Measurements from ENCODE around the gene GAREM1. TPM values are rescaled to one million over a fixed set of nuclear protein-coding genes. Genes with fewer than 3 reads are reported as not detected.
"Not testable (repeated sequence)": the region's sequence is repeated elsewhere in the genome, so short reads cannot be mapped to it uniquely, and the experiment has no call there.

Gene GAREM1
- total RNA-seq, 5 donors from 2014 or later (not counting 1 experiment from before 2014, with no cell fraction given): 0.26 to 0.41 (median 0.33) TPM

DNA sequence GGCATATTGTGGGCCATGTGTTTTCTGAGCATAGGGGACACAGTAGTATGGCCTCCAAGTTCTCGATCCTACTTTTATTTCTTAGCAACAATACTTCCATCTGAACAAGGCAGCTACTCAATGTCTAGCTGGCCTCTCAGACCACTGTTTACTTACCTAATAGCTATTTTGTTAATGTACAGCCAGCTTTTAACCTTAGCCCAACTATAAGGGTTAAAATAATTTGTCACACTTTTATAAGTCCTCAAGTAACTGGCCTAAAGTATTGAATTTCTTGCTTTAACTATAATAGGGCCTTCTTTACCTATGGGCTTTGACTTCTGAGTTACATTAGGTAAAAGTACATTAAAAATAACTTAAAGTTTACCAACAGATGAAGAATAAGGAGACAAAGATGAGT lies 117.4 kb downstream of the GAREM1 start:
- H3K4me3 ChIP-seq (ENCODE audit: control insufficient read depth in 1 of 2, extremely low read depth in 1 of 2, low read length in 1 of 2): no peak overlapping the region
- H3K36me3 ChIP-seq (ENCODE audit: control insufficient read depth in 2 of 2, extremely low read depth in 1 of 2, insufficient read depth in 1 of 2, low read length in 1 of 2): no peaks in the 10 kb centered on the region
- no peaks in the 10 kb centered on the region for H3K9me3 Mint-ChIP-seq
- CTCF ChIA-PET: no interaction called here
- ATAC-seq (replicated peaks in 1 of 4) (no peak), DNase-seq (no peak)
- H3K27ac Mint-ChIP-seq: no peak overlapping the region
- H3K27ac ChIP-seq (ENCODE audit: low read length): no peak overlapping the region
- H3K36me3 Mint-ChIP-seq: no peaks in the 10 kb centered on the region
- H3K4me1 Mint-ChIP-seq: peaks cover 0 to 4% (median 0%) of the 10 kb centered on the region in 3 donors
- peaks cover 0 to 4% of the 10 kb centered on the region in 2 donors for H3K27me3 Mint-ChIP-seq
- H3K9me3 ChIP-seq: no peaks in the 10 kb centered on the region
- POLR2A ChIA-PET: no interaction called here
- H3K4me1 ChIP-seq (ENCODE audit: control insufficient read depth in 1 of 2, extremely low read depth in 1 of 2, insufficient read depth in 2 of 2, low read length in 2 of 2): no peaks in the 10 kb centered on the region
- no peak overlapping the region for H3K4me3 Mint-ChIP-seq
- H3K27me3 ChIP-seq (replicated peaks in 1 of 2; ENCODE audit: control insufficient read depth in 2 of 2, extremely low read depth in 1 of 2, insufficient read depth in 2 of 2, low read length in 1 of 2): no peaks in the 10 kb centered on the region
- WGBS (ENCODE audit: insufficient coverage): no CpG with 5 or more reads among the region's 1 CpG

DNA sequence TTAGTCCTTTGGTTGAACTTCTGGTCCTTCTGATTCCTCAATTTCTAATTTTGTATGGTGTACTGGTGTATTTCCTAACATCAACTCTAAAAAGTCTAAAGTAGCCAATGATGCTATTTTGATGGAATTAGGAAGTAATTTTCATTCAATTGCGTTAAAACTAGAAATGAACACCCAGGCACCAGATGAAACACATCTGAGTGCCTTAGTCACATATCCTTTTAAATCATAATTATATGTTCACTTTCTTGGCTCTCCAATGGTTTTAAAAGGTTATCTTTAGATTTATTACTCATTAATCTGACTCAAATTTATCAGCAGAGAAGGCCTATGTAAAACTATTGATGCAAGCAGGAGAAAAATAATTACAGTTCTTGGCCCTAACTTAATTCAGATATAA lies 119.7 kb downstream of the GAREM1 start:
- CTCF ChIA-PET: no interaction called here
- Histone ChIP-seq H3K4me1 (ENCODE audit: control insufficient read depth in 1 of 2, extremely low read depth in 1 of 2, insufficient read depth in 2 of 2, low read length in 2 of 2) (no peaks in the 10 kb centered on the region), H3K36me3 (ENCODE audit: control insufficient read depth in 2 of 2, extremely low read depth in 1 of 2, insufficient read depth in 1 of 2, low read length in 1 of 2) (no peaks in the 10 kb centered on the region), H3K9me3 (no peaks in the 10 kb centered on the region), H3K4me3 (ENCODE audit: control insufficient read depth in 1 of 2, extremely low read depth in 1 of 2, low read length in 1 of 2) (no peak overlapping the region), H3K27ac (ENCODE audit: low read length) (no peak overlapping the region), H3K27me3 (replicated peaks in 1 of 2; ENCODE audit: control insufficient read depth in 2 of 2, extremely low read depth in 1 of 2, insufficient read depth in 2 of 2, low read length in 1 of 2) (no peaks in the 10 kb centered on the region)
- Mint-ChIP-seq H3K4me1 (peaks cover 0 to 4% (median 0%) of the 10 kb centered on the region in 3 donors), H3K27me3 (peaks cover 0 to 4% of the 10 kb centered on the region in 2 donors), H3K9me3 (no peaks in the 10 kb centered on the region), H3K27ac (no peak overlapping the region), H3K4me3 (no peak overlapping the region), H3K36me3 (no peaks in the 10 kb centered on the region)
- POLR2A ChIA-PET: no interaction called here
- whole genome bisulfite sequencing (ENCODE audit: insufficient coverage): no CpG with 5 or more reads among the region's 1 CpG
- DNase-seq: no peak
- no peak for ATAC-seq (replicated peaks in 1 of 4)

DNA sequence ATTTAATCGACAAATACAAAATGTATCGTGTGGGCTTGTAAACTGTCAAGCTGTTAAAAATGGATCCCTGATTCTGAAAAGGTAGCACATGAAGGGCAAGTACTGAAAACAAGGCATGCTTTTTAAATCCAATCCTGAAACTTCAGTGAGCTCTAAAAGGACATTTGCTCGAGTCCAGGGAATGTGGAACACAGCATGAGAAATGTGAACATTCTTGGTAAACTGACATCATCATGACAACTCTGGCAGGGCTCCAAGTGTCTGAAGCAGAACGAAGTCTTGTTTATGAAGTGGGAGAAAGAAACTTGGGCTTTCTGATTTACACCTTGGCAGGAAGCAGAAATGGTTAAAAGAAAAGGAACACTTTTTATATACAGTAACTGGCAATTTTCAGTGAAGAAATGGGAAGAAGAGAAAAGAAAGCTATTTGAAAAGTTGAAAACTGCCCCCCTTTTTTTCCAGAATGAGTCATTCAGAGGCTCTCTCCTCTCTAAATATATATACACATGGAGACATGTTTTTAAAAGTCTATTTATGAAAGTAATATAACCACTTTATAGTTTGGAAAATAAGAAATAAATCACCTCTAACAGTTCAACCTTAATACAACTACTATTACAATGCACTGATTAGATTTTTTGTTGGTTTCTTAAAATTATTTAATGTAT lies 120.8 kb downstream of the GAREM1 start:
- H3K27ac Mint-ChIP-seq: no peak overlapping the region
- no peak overlapping the region for H3K4me3 Mint-ChIP-seq
- H3K27me3 Mint-ChIP-seq: peaks cover 0 to 4% of the 10 kb centered on the region in 2 donors
- WGBS (ENCODE audit: insufficient coverage): 71% methylated on average over 3 of the region's 4 CpGs
- no peaks in the 10 kb centered on the region for H3K36me3 Mint-ChIP-seq
- H3K4me1 Mint-ChIP-seq: peaks cover 0 to 4% (median 0%) of the 10 kb centered on the region in 3 donors
- ChIA-PET CTCF (no interaction called here), POLR2A (no interaction called here)
- Histone ChIP-seq H3K4me1 (ENCODE audit: control insufficient read depth in 1 of 2, extremely low read depth in 1 of 2, insufficient read depth in 2 of 2, low read length in 2 of 2) (no peaks in the 10 kb centered on the region), H3K27ac (ENCODE audit: low read length) (no peak overlapping the region), H3K9me3 (no peaks in the 10 kb centered on the region), H3K27me3 (replicated peaks in 1 of 2; ENCODE audit: control insufficient read depth in 2 of 2, extremely low read depth in 1 of 2, insufficient read depth in 2 of 2, low read length in 1 of 2) (no peaks in the 10 kb centered on the region), H3K4me3 (ENCODE audit: control insufficient read depth in 1 of 2, extremely low read depth in 1 of 2, low read length in 1 of 2) (no peak overlapping the region), H3K36me3 (ENCODE audit: control insufficient read depth in 2 of 2, extremely low read depth in 1 of 2, insufficient read depth in 1 of 2, low read length in 1 of 2) (no peaks in the 10 kb centered on the region)
- no peak for DNase-seq
- H3K9me3 Mint-ChIP-seq: no peaks in the 10 kb centered on the region
- no peak for ATAC-seq (replicated peaks in 1 of 4)

DNA sequence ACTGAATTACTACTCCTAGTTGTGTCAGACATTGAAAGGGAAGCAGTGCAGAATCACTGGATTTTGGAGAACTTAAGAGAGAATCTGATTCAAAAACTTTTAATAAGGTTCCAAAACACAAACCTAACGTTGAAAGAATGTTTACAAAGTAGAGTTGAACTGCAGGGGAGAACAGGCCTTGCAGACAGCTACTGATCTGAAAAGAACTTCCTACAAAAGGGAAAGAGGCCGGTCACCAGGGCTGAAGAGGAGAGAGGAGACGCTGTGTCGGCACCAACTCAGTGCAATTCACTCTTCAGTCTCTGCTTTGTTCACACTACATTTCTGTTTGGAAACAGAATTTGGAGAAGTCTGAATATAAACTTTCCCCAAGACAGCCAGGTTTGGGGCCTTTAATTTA lies 124.0 kb downstream of the GAREM1 start:
- ChIA-PET POLR2A (no interaction called here), CTCF (no interaction called here)
- H3K36me3 Mint-ChIP-seq: no peaks in the 10 kb centered on the region
- Histone ChIP-seq H3K27ac (ENCODE audit: low read length) (no peak overlapping the region), H3K4me3 (ENCODE audit: control insufficient read depth in 1 of 2, extremely low read depth in 1 of 2, low read length in 1 of 2) (no peak overlapping the region), H3K27me3 (replicated peaks in 1 of 2; ENCODE audit: control insufficient read depth in 2 of 2, extremely low read depth in 1 of 2, insufficient read depth in 2 of 2, low read length in 1 of 2) (peaks cover 0 to 5% of the 10 kb centered on the region in 2 experiments), H3K36me3 (ENCODE audit: control insufficient read depth in 2 of 2, extremely low read depth in 1 of 2, insufficient read depth in 1 of 2, low read length in 1 of 2) (no peaks in the 10 kb centered on the region), H3K4me1 (ENCODE audit: control insufficient read depth in 1 of 2, extremely low read depth in 1 of 2, insufficient read depth in 2 of 2, low read length in 2 of 2) (no peaks in the 10 kb centered on the region), H3K9me3 (no peaks in the 10 kb centered on the region)
- WGBS (ENCODE audit: insufficient coverage): no CpG with 5 or more reads among the region's 4 CpGs
- no peak for ATAC-seq (replicated peaks in 1 of 4)
- H3K4me1 Mint-ChIP-seq: no peaks in the 10 kb centered on the region
- no peak for DNase-seq
- H3K27ac Mint-ChIP-seq: no peak overlapping the region
- H3K9me3 Mint-ChIP-seq: no peaks in the 10 kb centered on the region
- no peak overlapping the region for H3K4me3 Mint-ChIP-seq
- H3K27me3 Mint-ChIP-seq: peaks cover 3 to 5% of the 10 kb centered on the region in 2 donors

DNA sequence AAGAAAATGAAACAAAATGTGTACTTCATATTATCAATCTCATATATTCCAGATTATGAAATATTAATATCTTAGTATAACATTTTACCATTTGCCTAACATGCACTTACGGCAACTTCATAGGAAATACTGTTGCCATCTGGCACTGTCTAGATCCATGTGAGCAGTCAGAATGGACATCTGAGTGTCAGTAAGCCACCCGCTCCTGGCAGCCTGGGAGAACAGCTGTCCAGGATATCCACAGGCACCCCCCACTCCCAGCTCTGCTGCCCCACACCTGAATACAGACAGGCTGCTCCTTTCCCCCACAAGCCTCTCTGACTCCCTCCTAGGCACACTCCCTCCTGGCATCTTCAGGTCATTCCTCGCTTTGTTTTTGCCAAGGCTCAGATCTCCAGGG lies 127.0 kb downstream of the GAREM1 start:
- H3K9me3 Mint-ChIP-seq: peaks cover 0 to 3% (median 0%) of the 10 kb centered on the region in 3 donors
- peaks cover 0 to 5% of the 10 kb centered on the region in 2 experiments for H3K27me3 ChIP-seq (replicated peaks in 1 of 2; ENCODE audit: control insufficient read depth in 2 of 2, extremely low read depth in 1 of 2, insufficient read depth in 2 of 2, low read length in 1 of 2)
- no peak overlapping the region for H3K27ac ChIP-seq (ENCODE audit: low read length)
- DNase-seq (no peak), ATAC-seq (replicated peaks in 1 of 4) (no peak)
- no peaks in the 10 kb centered on the region for H3K4me1 ChIP-seq (ENCODE audit: control insufficient read depth in 1 of 2, extremely low read depth in 1 of 2, insufficient read depth in 2 of 2, low read length in 2 of 2)
- H3K36me3 Mint-ChIP-seq: no peaks in the 10 kb centered on the region
- H3K27me3 Mint-ChIP-seq: peaks cover 8 to 13% of the 10 kb centered on the region in 2 donors
- ChIA-PET POLR2A (no interaction called here), CTCF (no interaction called here)
- 92% methylated on average over 3 of the region's 3 CpGs for WGBS (ENCODE audit: insufficient coverage)
- no peak overlapping the region for H3K4me3 Mint-ChIP-seq
- no peak overlapping the region for H3K27ac Mint-ChIP-seq
- H3K36me3 ChIP-seq (ENCODE audit: control insufficient read depth in 2 of 2, extremely low read depth in 1 of 2, insufficient read depth in 1 of 2, low read length in 1 of 2): no peaks in the 10 kb centered on the region
- no peak overlapping the region for H3K4me3 ChIP-seq (ENCODE audit: control insufficient read depth in 1 of 2, extremely low read depth in 1 of 2, low read length in 1 of 2)
- no peaks in the 10 kb centered on the region for H3K9me3 ChIP-seq
- H3K4me1 Mint-ChIP-seq: no peaks in the 10 kb centered on the region

DNA sequence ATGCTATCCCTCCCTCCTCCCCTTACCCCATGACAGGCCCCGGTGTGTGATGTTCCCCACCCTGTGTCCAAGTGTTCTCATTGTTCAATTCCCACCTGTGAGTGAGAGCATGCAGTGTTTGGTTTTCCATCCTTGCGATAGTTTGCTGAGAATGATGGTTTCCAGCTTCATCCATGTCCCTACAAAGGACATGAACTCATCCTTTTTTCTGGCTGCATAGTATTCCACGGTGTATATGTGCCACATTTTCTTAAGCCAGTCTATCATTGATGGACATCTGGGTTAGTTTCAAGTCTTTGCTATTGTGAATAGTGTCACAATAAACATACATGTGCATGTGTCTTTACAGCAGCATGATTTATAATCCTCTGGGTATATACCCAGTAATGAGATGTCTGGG lies 129.6 kb downstream of the GAREM1 start:
- H3K4me3 ChIP-seq (ENCODE audit: control insufficient read depth in 1 of 2, extremely low read depth in 1 of 2, low read length in 1 of 2); DNase-seq; H3K4me1 Mint-ChIP-seq; H3K9me3 ChIP-seq; H3K36me3 Mint-ChIP-seq; H3K4me1 ChIP-seq (ENCODE audit: control insufficient read depth in 1 of 2, extremely low read depth in 1 of 2, insufficient read depth in 2 of 2, low read length in 2 of 2); H3K27ac Mint-ChIP-seq; CTCF ChIA-PET; H3K9me3 Mint-ChIP-seq; POLR2A ChIA-PET; H3K27me3 ChIP-seq (replicated peaks in 1 of 2; ENCODE audit: control insufficient read depth in 2 of 2, extremely low read depth in 1 of 2, insufficient read depth in 2 of 2, low read length in 1 of 2); ATAC-seq (replicated peaks in 1 of 4); H3K4me3 Mint-ChIP-seq; H3K36me3 ChIP-seq (ENCODE audit: control insufficient read depth in 2 of 2, extremely low read depth in 1 of 2, insufficient read depth in 1 of 2, low read length in 1 of 2); H3K27ac ChIP-seq (ENCODE audit: low read length): not testable (repeated sequence)
- WGBS (ENCODE audit: insufficient coverage): no CpG with 5 or more reads among the region's 3 CpGs
- peaks cover 8 to 13% of the 10 kb centered on the region in 2 donors for H3K27me3 Mint-ChIP-seq

DNA sequence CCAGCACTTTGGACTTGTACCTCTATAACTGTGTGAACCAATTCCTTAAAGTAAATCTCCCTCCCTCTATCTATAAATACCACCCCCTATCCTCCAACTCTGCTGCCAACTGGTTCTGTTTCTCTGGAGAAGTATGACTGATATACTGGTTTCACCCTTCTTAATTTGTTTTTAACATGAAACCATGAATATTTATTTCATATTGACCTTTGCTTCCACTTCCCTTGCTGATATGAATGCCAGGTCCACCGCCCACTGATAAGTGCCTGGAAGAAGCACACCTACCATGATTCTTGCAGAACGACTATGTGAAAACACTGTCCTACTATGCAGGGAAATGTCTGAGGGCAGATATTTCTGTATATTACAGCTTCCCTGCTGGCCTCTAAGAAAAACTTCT lies 131.6 kb downstream of the GAREM1 start:
- no CpG with 5 or more reads among the region's 2 CpGs for WGBS (ENCODE audit: insufficient coverage)
- H3K4me1 ChIP-seq (ENCODE audit: control insufficient read depth in 1 of 2, extremely low read depth in 1 of 2, insufficient read depth in 2 of 2, low read length in 2 of 2): no peaks in the 10 kb centered on the region
- ATAC-seq (replicated peaks in 1 of 4) (no peak), DNase-seq (no peak)
- H3K4me3 ChIP-seq (ENCODE audit: control insufficient read depth in 1 of 2, extremely low read depth in 1 of 2, low read length in 1 of 2): no peak overlapping the region
- no peaks in the 10 kb centered on the region for H3K9me3 ChIP-seq
- H3K27ac ChIP-seq (ENCODE audit: low read length): no peak overlapping the region
- H3K36me3 ChIP-seq (ENCODE audit: control insufficient read depth in 2 of 2, extremely low read depth in 1 of 2, insufficient read depth in 1 of 2, low read length in 1 of 2): no peaks in the 10 kb centered on the region
- Mint-ChIP-seq H3K27ac (no peak overlapping the region), H3K9me3 (peaks cover 0 to 3% (median 0%) of the 10 kb centered on the region in 3 donors), H3K27me3 (peaks cover 8 to 12% of the 10 kb centered on the region in 2 donors), H3K36me3 (no peaks in the 10 kb centered on the region), H3K4me1 (no peaks in the 10 kb centered on the region), H3K4me3 (no peak overlapping the region)
- CTCF ChIA-PET: no interaction called here
- POLR2A ChIA-PET: no interaction called here
- H3K27me3 ChIP-seq (replicated peaks in 1 of 2; ENCODE audit: control insufficient read depth in 2 of 2, extremely low read depth in 1 of 2, insufficient read depth in 2 of 2, low read length in 1 of 2): peaks cover 0 to 5% of the 10 kb centered on the region in 2 experiments

Measured in T-cell (primary cell).